Dedifferentiated amniotic fluid mesenchymal stem cell (primary cell): ENCODE measurements around the gene RBM24.

Source experiments
- DNase-seq: peaks from one replicate; pipeline ENCODE4 v3.0.0-alpha.2; 2016; ENCODE audit errors: extremely low spot score

RBM24 gene

DNA sequence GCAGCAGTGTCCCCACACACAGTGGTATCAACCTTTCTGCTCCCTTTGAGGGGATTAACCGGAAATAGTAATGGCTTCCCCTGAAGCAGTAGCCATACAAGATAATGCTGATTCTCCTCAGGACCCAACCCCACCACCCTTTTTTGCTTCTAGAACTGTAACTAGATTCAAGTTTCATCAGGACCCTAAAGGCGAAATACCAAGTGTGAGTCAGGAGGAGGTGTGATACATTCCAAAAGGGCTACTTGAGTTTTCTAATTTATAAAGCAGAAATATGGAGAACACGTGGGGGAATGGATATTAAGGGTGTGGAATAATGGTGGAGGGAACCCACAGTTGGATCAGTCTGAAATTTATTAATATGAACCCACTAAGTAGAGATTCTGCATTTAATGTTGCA, 60.7 kb downstream of the RBM24 start:
- no peak for DNase-seq

GRCh38 chr6:17343215-17343614, 62.1 kb downstream of the RBM24 start:
- no peak for DNase-seq
